Mesenchymal stem cell (in vitro differentiated cells and primary cell): ENCODE data around the gene CD300E.
"Not testable (repeated sequence)": the region's sequence is repeated elsewhere in the genome, so short reads cannot be mapped to it uniquely, and the experiment has no call there.

Experiments used
- DNase-seq: peaks from one replicate; pipeline ENCODE4 v3.0.0-alpha.2; 2013
- H2AFZ ChIP-seq: one replicate; pipeline ENCODE4 v1.6.1; 2013; ENCODE audit warnings: low read depth, mild to moderate bottlenecking, control low read depth, inconsistent platforms, low read length, moderate library complexity
- H2AK5ac ChIP-seq: 2 replicates; pipeline ENCODE4 v1.6.1; 2013; ENCODE audit warnings: low read length, moderate library complexity, mild to moderate bottlenecking, inconsistent platforms; ENCODE audit not compliant: severe bottlenecking
- H2BK120ac ChIP-seq: one replicate; pipeline ENCODE4 v1.6.1; 2013; ENCODE audit warnings: low read depth, mild to moderate bottlenecking, inconsistent platforms, low read length, moderate library complexity
- H2BK12ac ChIP-seq, 2 experiments: one replicate each; pipeline ENCODE4 v1.6.1; 2013; ENCODE audit warnings: inconsistent platforms in 2 of 2, low read length in 2 of 2, mild to moderate bottlenecking in 2 of 2, moderate library complexity in 2 of 2, control low read depth in 1 of 2
- H2BK15ac ChIP-seq: one replicate; pipeline ENCODE4 v1.6.1; 2013; ENCODE audit warnings: mild to moderate bottlenecking, low read depth, inconsistent platforms; ENCODE audit not compliant: poor library complexity, severe bottlenecking
- H2BK5ac ChIP-seq: 2 replicates; pipeline ENCODE4 v1.6.1; 2013; ENCODE audit warnings: low read depth, mild to moderate bottlenecking, low read length, control low read depth, inconsistent platforms; ENCODE audit not compliant: poor library complexity, severe bottlenecking
- H3K14ac ChIP-seq, 2 experiments: one replicate each; pipeline ENCODE4 v1.6.1; 2013; ENCODE audit warnings: inconsistent platforms in 2 of 2, low read length in 2 of 2, control low read depth in 1 of 2, mild to moderate bottlenecking in 1 of 2, moderate library complexity in 1 of 2
- H3K18ac ChIP-seq, 2 experiments: one replicate each; pipeline ENCODE4 v1.6.1; 2013; ENCODE audit warnings: inconsistent platforms in 2 of 2, low read length in 2 of 2, control low read depth in 1 of 2, low read depth in 1 of 2, mild to moderate bottlenecking in 1 of 2
- H3K23ac ChIP-seq, 2 experiments: one replicate each; pipeline ENCODE4 v1.6.1; 2013; ENCODE audit warnings: inconsistent platforms in 2 of 2, low read length in 2 of 2, mild to moderate bottlenecking in 2 of 2, moderate library complexity in 2 of 2, control low read depth in 1 of 2
- H3K27ac ChIP-seq: 2 replicates; pipeline ENCODE4 v1.5.1; 2013; ENCODE audit warnings: mild to moderate bottlenecking, moderate library complexity, low read length, control low read depth, inconsistent platforms; ENCODE audit not compliant: poor library complexity, severe bottlenecking
- H3K27me3 ChIP-seq, 2 experiments: 2 replicates each; pipeline versions ENCODE4 v1.6.1 to v1.7.0; 2013; ENCODE audit warnings: low read length in 2 of 2, mild to moderate bottlenecking in 2 of 2, moderate library complexity in 2 of 2, control low read depth in 1 of 2, inconsistent platforms in 1 of 2; ENCODE audit not compliant: control insufficient read depth in 1 of 2, insufficient read depth in 1 of 2
- H3K36me3 ChIP-seq, 2 experiments: 2 replicates each; pipeline versions ENCODE4 v1.6.1 to v1.7.0; 2013; ENCODE audit warnings: low read length in 2 of 2, control low read depth in 1 of 2, inconsistent platforms in 1 of 2, low read depth in 1 of 2, mild to moderate bottlenecking in 1 of 2; ENCODE audit not compliant: insufficient read depth in 2 of 2, control insufficient read depth in 1 of 2
- H3K4ac ChIP-seq, 2 experiments: one replicate each; pipeline ENCODE4 v1.6.1; 2013; ENCODE audit warnings: inconsistent platforms in 2 of 2, low read length in 2 of 2, mild to moderate bottlenecking in 2 of 2, moderate library complexity in 2 of 2, control low read depth in 1 of 2, low read depth in 1 of 2
- H3K4me1 ChIP-seq: 2 replicates; pipeline ENCODE4 v1.6.1; 2013; ENCODE audit warnings: low read depth, low read length, control low read depth; ENCODE audit not compliant: control insufficient read depth, insufficient read depth
- H3K4me2 ChIP-seq: 2 replicates; pipeline ENCODE4 v1.6.1; 2013; ENCODE audit warnings: low read length, mild to moderate bottlenecking, inconsistent platforms; ENCODE audit not compliant: poor library complexity, severe bottlenecking
- H3K4me3 ChIP-seq, 2 experiments: 2 replicates each; pipeline versions ENCODE4 v1.5.1 to v1.7.0; 2013; ENCODE audit warnings: low read length in 2 of 2, mild to moderate bottlenecking in 2 of 2, control low read depth in 1 of 2, low read depth in 1 of 2; ENCODE audit not compliant: insufficient read depth in 1 of 2
- H3K79me1 ChIP-seq: replicated peaks from 2 replicates; pipeline ENCODE4 v1.6.1; 2013; ENCODE audit warnings: mild to moderate bottlenecking, control low read depth, low read length, inconsistent platforms; ENCODE audit not compliant: poor library complexity, severe bottlenecking
- H3K9ac ChIP-seq: 2 replicates; pipeline ENCODE4 v1.7.0; 2013; ENCODE audit warnings: mild to moderate bottlenecking, low read length, moderate library complexity
- H3K9me3 ChIP-seq: 2 replicates; pipeline ENCODE4 v1.7.0; 2013; ENCODE audit warnings: mild to moderate bottlenecking, low read length; ENCODE audit not compliant: control insufficient read depth
- H4K8ac ChIP-seq: one replicate; pipeline ENCODE4 v1.6.1; 2013; ENCODE audit warnings: inconsistent platforms, mild to moderate bottlenecking, low read length, moderate library complexity
- H4K91ac ChIP-seq: one replicate; pipeline ENCODE4 v1.6.1; 2013; ENCODE audit warnings: mild to moderate bottlenecking, low read length, inconsistent platforms
- WGBS: methylation state at CpG from one replicate; pipeline ENCODE4 v1.1.7; 2013; ENCODE audit warnings: mixed read lengths; 5-methylcytosine and 5-hydroxymethylcytosine counted together

CD300E gene

GRCh38 chr17:74637265-74637664 is 13.7 kb upstream of the CD300E start:
- Histone ChIP-seq H3K79me1 (no peaks in the 10 kb centered on the region), H3K27ac (no peak overlapping the region), H4K8ac (no peak overlapping the region), H3K18ac (no peak overlapping the region), H3K4me2 (no peak overlapping the region), H2AFZ (no peak overlapping the region), H3K36me3 (no peaks in the 10 kb centered on the region), H3K4me3 (no peak overlapping the region), H3K9ac (no peak overlapping the region), H3K27me3 (peaks cover 21 to 63% of the 10 kb centered on the region in 2 experiments), H2AK5ac (no peak overlapping the region), H3K4ac (no peak overlapping the region), H3K23ac (no peak overlapping the region), H2BK12ac (no peak overlapping the region), H2BK5ac (no peak overlapping the region), H3K9me3 (no peaks in the 10 kb centered on the region), H2BK120ac (no peak overlapping the region), H2BK15ac (no peak overlapping the region), H3K4me1 (peaks cover 1% of the 10 kb centered on the region), H3K14ac (no peak overlapping the region), H4K91ac (no peak overlapping the region)
- DNase-seq = no peak
- WGBS = 64% methylated on average over 10 of the region's 11 CpGs

- H2BK120ac ChIP-seq = not testable (repeated sequence)
These were observed 13.1 kb upstream of the CD300E start for GRCh38 chr17:74636541-74637085.

GRCh38 chr17:74635418-74635817 is 11.9 kb upstream of the CD300E start:
- Histone ChIP-seq H2AFZ (no peak overlapping the region), H3K23ac (no peak overlapping the region), H2AK5ac (no peak overlapping the region), H3K4me3 (no peak overlapping the region), H3K14ac (no peak overlapping the region), H3K4me1 (peaks cover 1% of the 10 kb centered on the region), H3K4ac (no peak overlapping the region), H2BK120ac (no peak overlapping the region), H3K27me3 (peaks cover 12 to 59% of the 10 kb centered on the region in 2 experiments), H2BK15ac (no peak overlapping the region), H2BK12ac (no peak overlapping the region), H4K8ac (no peak overlapping the region), H3K9ac (no peak overlapping the region), H3K4me2 (no peak overlapping the region), H3K79me1 (no peaks in the 10 kb centered on the region), H2BK5ac (no peak overlapping the region), H3K27ac (no peak overlapping the region), H4K91ac (no peak overlapping the region), H3K18ac (no peak overlapping the region), H3K36me3 (no peaks in the 10 kb centered on the region), H3K9me3 (no peaks in the 10 kb centered on the region)
- no peak for DNase-seq
- WGBS = 53% methylated on average over 13 of the region's 13 CpGs

More at GRCh38 chr17:74636541-74637085, 13.1 kb upstream of the CD300E start:
- H3K79me1 ChIP-seq, H4K91ac ChIP-seq, H4K8ac ChIP-seq, H3K23ac ChIP-seq, H2BK15ac ChIP-seq, H3K9me3 ChIP-seq, H3K4ac ChIP-seq, H2BK12ac ChIP-seq, H3K36me3 ChIP-seq, H3K18ac ChIP-seq, H2AK5ac ChIP-seq, H3K4me3 ChIP-seq, H3K4me2 ChIP-seq, H3K9ac ChIP-seq, H3K4me1 ChIP-seq, H3K14ac ChIP-seq, H3K27ac ChIP-seq, H2BK5ac ChIP-seq, DNase-seq, H2AFZ ChIP-seq: not testable (repeated sequence)
- WGBS = 75% methylated on average over 6 of the region's 10 CpGs
- peaks cover 18 to 60% of the 10 kb centered on the region in 2 experiments for H3K27me3 ChIP-seq

- H2BK5ac ChIP-seq = no peak overlapping the region
- no peak overlapping the region for H2AK5ac ChIP-seq
- H2BK120ac ChIP-seq = no peak overlapping the region
- WGBS = 67% methylated on average over 8 of the region's 8 CpGs
- H3K14ac ChIP-seq = no peak overlapping the region
- no peak overlapping the region for H3K23ac ChIP-seq
- no peak for DNase-seq
- H3K4me3 ChIP-seq = no peak overlapping the region
- no peak overlapping the region for H2AFZ ChIP-seq
- no peaks in the 10 kb centered on the region for H3K36me3 ChIP-seq
- H3K27me3 ChIP-seq = peaks cover 3 to 53% of the 10 kb centered on the region in 2 experiments
- H3K18ac ChIP-seq = no peak overlapping the region
- no peak overlapping the region for H4K8ac ChIP-seq
- no peak overlapping the region for H4K91ac ChIP-seq
- no peak overlapping the region for H3K9ac ChIP-seq
- no peaks in the 10 kb centered on the region for H3K79me1 ChIP-seq
- no peak overlapping the region for H2BK15ac ChIP-seq
- H3K4me1 ChIP-seq = peaks cover 1% of the 10 kb centered on the region
- no peak overlapping the region for H3K4ac ChIP-seq
- H3K27ac ChIP-seq = no peak overlapping the region
- no peak overlapping the region for H2BK12ac ChIP-seq
- no peaks in the 10 kb centered on the region for H3K9me3 ChIP-seq
- no peak overlapping the region for H3K4me2 ChIP-seq
These were observed 9.8 kb upstream of the CD300E start for GRCh38 chr17:74633326-74633725.
